Measurements from ENCODE around the gene DTX1. TPM values are rescaled to one million over a fixed set of nuclear protein-coding genes. Genes with fewer than 3 reads are reported as not detected.

Gene DTX1
- total and polyA plus RNA-seq, 2 of the 8 experiments (the other 6 are each of a cell fraction or from before 2014, with no cell fraction given) = 4.7 to 6.9 TPM

DNA sequence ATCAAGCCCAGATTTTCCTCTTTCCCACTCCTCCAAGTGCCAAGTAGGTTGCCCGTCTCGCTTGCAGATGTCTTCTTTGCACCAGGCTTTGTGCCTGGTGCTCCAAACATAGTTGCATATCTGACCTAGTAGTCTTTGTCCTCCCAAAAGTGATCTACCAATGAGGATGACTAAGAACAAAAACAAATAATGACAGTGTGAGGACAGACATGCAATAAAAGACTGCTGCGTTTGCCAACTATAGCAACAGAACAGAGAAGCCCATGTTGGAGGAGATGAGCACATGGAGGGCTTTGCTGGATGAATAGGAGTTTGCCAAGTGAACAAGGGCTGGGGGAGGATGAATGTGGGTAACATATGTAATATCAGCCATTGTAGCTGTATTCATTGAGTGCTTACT, 15.6 kb downstream of the DTX1 start:
- H4K8ac ChIP-seq (ENCODE audit: extremely low read depth, insufficient read depth, low read length) = no peak overlapping the region
- no peaks in the 10 kb centered on the region for H3K9me3 ChIP-seq (ENCODE audit: insufficient read depth in 2 of 2, low read depth in 1 of 2, low read length in 1 of 2)
- no peak overlapping the region for H3K14ac ChIP-seq (ENCODE audit: insufficient read length)
- H3K27me3 ChIP-seq (replicated peaks in 1 of 4; ENCODE audit: control insufficient read depth in 3 of 4, extremely low read depth in 1 of 4, insufficient read depth in 3 of 4, low read length in 3 of 4) = peaks cover 3 to 7% (median 6%) of the 10 kb centered on the region in 4 experiments
- no peaks in the 10 kb centered on the region for H4K20me1 ChIP-seq (replicated peaks in 1 of 2; ENCODE audit: control insufficient read depth in 1 of 2, insufficient read depth in 2 of 2, low read length in 2 of 2)
- H3K79me2 ChIP-seq (ENCODE audit: control insufficient read depth in 1 of 2, insufficient read depth in 2 of 2, low read length in 2 of 2) = no peaks in the 10 kb centered on the region
- no peak overlapping the region for H2AFZ ChIP-seq (ENCODE audit: low read length)
- no peak overlapping the region for H3K9ac ChIP-seq (replicated peaks in 1 of 4; ENCODE audit: extremely low read depth in 1 of 4, low read depth in 3 of 4, low read length in 3 of 4)
- DNase-seq (ENCODE audit: low read depth in 1 of 2, low spot score in 2 of 2) (no peak), FAIRE-seq (no peak)
- CTCF ChIA-PET (ENCODE audit: partially characterized antibody) = interaction anchor here (0.6 to 12.0 kb wide), 5 partner anchors 20 to 26 kb away, joined by 3 to 96 read pairs (median 5); no protein-coding TSS in a partner anchor
- H3K4me1 ChIP-seq (replicated peaks in 1 of 4; ENCODE audit: control insufficient read depth in 3 of 4, insufficient read depth in 4 of 4, low read length in 3 of 4) = peaks cover 0 to 8% (median 2%) of the 10 kb centered on the region in 4 experiments; a peak in 4 of 7 replicates
- H3K4me3 ChIP-seq (ENCODE audit: extremely low read depth in 1 of 4, insufficient read depth in 2 of 4, low read depth in 3 of 4, low read length in 4 of 4) = no peak overlapping the region
- H3K79me1 ChIP-seq (ENCODE audit: low read depth, low read length) = no peaks in the 10 kb centered on the region
- H3K36me3 ChIP-seq (ENCODE audit: control insufficient read depth in 2 of 4, insufficient read depth in 4 of 4, low read length in 3 of 4) = no peaks in the 10 kb centered on the region
- POLR2A ChIA-PET (ENCODE audit: partially characterized antibody) = no interaction called here
- TF ChIP-seq, protein P1, sequence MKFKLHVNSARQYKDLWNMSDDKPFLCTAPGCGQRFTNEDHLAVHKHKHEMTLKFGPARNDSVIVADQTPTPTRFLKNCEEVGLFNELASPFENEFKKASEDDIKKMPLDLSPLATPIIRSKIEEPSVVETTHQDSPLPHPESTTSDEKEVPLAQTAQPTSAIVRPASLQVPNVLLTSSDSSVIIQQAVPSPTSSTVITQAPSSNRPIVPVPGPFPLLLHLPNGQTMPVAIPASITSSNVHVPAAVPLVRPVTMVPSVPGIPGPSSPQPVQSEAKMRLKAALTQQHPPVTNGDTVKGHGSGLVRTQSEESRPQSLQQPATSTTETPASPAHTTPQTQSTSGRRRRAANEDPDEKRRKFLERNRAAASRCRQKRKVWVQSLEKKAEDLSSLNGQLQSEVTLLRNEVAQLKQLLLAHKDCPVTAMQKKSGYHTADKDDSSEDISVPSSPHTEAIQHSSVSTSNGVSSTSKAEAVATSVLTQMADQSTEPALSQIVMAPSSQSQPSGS (IDR thresholded peaks at IDR 0.05; ENCODE audit: low read length) = no peak
- no peak for TF ChIP-seq HDAC6 (IDR thresholded peaks at IDR 0.05; ENCODE audit: low read depth, low read length)
- no peak for TF ChIP-seq CEBPB (IDR thresholded peaks at IDR 0.05; ENCODE audit: low read depth, low read length)
- TF ChIP-seq CHD2 (IDR thresholded peaks at IDR 0.05; ENCODE audit: low read length) = no peak
- TF ChIP-seq MAFK (IDR thresholded peaks at IDR 0.05; ENCODE audit: low read depth, low read length) = no peak
- no peak overlapping the region for H3K23ac ChIP-seq (ENCODE audit: insufficient read length)
- no peak overlapping the region for H2BK20ac ChIP-seq (ENCODE audit: low read length)
- no peak overlapping the region for H4K5ac ChIP-seq (ENCODE audit: insufficient read length, low read depth, low read length)
- no peak overlapping the region for H3K4me2 ChIP-seq (ENCODE audit: insufficient read depth in 1 of 2, low read depth in 2 of 2, low read length in 2 of 2)
- H2BK15ac ChIP-seq (ENCODE audit: low read length) = no peak overlapping the region
- H4K91ac ChIP-seq (replicated peaks; ENCODE audit: insufficient read length, low read length) = no peak overlapping the region
- no peak overlapping the region for H3K56ac ChIP-seq (replicated peaks; ENCODE audit: insufficient read length, low read depth, low read length)
- no peaks in the 10 kb centered on the region; the same call in 1 of the 2 replicates for H3K23me2 ChIP-seq (ENCODE audit: low read depth, low read length)
- H3K18ac ChIP-seq (ENCODE audit: extremely low read depth, low read length) = no peak overlapping the region
- H2BK12ac ChIP-seq (ENCODE audit: low read depth, low read length) = 0 out of 2 replicates have a peak overlapping the region, but pooled peaks have one; percentile 39
- no peak overlapping the region for H2BK5ac ChIP-seq (ENCODE audit: low read depth, low read length)
- H2AK5ac ChIP-seq (ENCODE audit: low read depth, low read length) = no peak overlapping the region
- WGBS, 2 experiments (ENCODE audit: extremely low coverage in 1 of 2, insufficient coverage in 1 of 2, insufficient read length in 1 of 2, insufficient replicate concordance in 2 of 2, low coverage in 1 of 2, low lambda C conversion rate in 2 of 2, missing lambda C conversion rate in 1 of 2) = 91% methylated on average over 3 of the region's 3 CpGs; no CpG with 5 or more reads in 1 of the 2 experiments
- H3K4ac ChIP-seq (replicated peaks; ENCODE audit: insufficient read length, low read depth, low read length) = no peak overlapping the region
- no peak overlapping the region for H2BK120ac ChIP-seq (replicated peaks; ENCODE audit: low read depth, low read length)
- H3K27ac ChIP-seq (ENCODE audit: low read depth, low read length) = no peak overlapping the region
